Measurements from ENCODE around the gene ARHGAP26. TPM values are rescaled to one million over a fixed set of nuclear protein-coding genes. Genes with fewer than 3 reads are reported as not detected.

The ARHGAP26 gene
- total and polyA plus RNA-seq, 5 donors from 2014 or later: 2.8 to 40.5 (median 5.4) TPM

- H3K27me3 Mint-ChIP-seq: no peaks in the 10 kb centered on the region
- Histone ChIP-seq H3K27me3 (ENCODE audit: control insufficient read depth, insufficient read depth, low read length) (no peaks in the 10 kb centered on the region), H3K36me3 (ENCODE audit: control insufficient read depth, insufficient read depth, low read length) (no peaks in the 10 kb centered on the region), H3K4me1 (ENCODE audit: control insufficient read depth, insufficient read depth, low read length, poor library complexity, severe bottlenecking) (peaks cover 37% of the 10 kb centered on the region), H3K27ac (ENCODE audit: insufficient read depth, low read length, poor library complexity, severe bottlenecking) (peak overlapping the region; percentile 85), H3K9me3 (ENCODE audit: control insufficient read depth in 2 of 2, low read length in 2 of 2) (no peaks in the 10 kb centered on the region), H3K4me3 (ENCODE audit: low read depth, low read length) (peak overlapping the region; percentile 81)
- peak overlapping the region; percentile 39 to 81 (median 72) for H3K4me3 Mint-ChIP-seq
- peaks cover 21 to 57% (median 34%) of the 10 kb centered on the region in 4 donors for H3K4me1 Mint-ChIP-seq
- H3K36me3 Mint-ChIP-seq: peaks cover 5% of the 10 kb centered on the region
- peak overlapping the region; percentile 87 to 99 (median 97) for H3K27ac Mint-ChIP-seq
- DNase-seq (peak in 1 of 3 donors; percentile 55), ATAC-seq (ENCODE audit: low read depth in 2 of 2) (no peak)
- H3K9me3 Mint-ChIP-seq: no peaks in the 10 kb centered on the region
Measured at GRCh38 chr5:143228597-143229293, 458.6 kb downstream of the ARHGAP26 start.

DNA sequence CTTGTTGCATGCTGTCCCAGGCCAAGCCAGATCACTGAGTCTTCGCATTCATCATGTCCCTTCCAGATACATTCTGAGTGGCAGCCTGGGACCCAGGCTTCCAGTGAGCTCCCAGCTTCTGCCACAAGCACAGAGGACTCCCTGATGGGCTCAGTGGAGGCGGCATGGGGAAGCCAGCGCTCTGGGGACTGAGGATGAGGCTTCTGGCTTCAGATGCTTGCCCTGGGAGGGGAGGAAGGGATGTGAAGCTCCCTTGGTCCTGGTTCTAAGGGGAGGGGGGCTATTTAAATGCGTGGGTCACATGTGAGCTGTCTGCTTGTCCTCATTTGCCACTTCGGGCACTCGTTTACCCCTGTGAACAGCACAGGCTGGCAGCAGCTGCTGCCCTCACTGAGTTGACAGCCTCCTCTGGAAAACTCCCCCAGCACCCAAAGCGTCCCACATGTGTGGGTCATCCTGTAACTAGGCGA, 459.3 kb downstream of the ARHGAP26 start:
- no peaks in the 10 kb centered on the region for H3K27me3 ChIP-seq (ENCODE audit: control insufficient read depth, insufficient read depth, low read length)
- DNase-seq: peak in 2 of 3 donors; percentile 12 to 46
- Mint-ChIP-seq H3K27me3 (no peaks in the 10 kb centered on the region), H3K36me3 (no peaks in the 10 kb centered on the region), H3K4me3 (peak overlapping the region; percentile 59 to 81 (median 72)), H3K27ac (peak overlapping the region; percentile 87 to 99 (median 97)), H3K4me1 (peaks cover 21 to 49% (median 31%) of the 10 kb centered on the region in 4 donors), H3K9me3 (no peaks in the 10 kb centered on the region)
- H3K4me3 ChIP-seq (ENCODE audit: low read depth, low read length): peak overlapping the region; percentile 81
- peak overlapping the region; percentile 85 for H3K27ac ChIP-seq (ENCODE audit: insufficient read depth, low read length, poor library complexity, severe bottlenecking)
- H3K4me1 ChIP-seq (ENCODE audit: control insufficient read depth, insufficient read depth, low read length, poor library complexity, severe bottlenecking): peaks cover 37% of the 10 kb centered on the region
- H3K36me3 ChIP-seq (ENCODE audit: control insufficient read depth, insufficient read depth, low read length): no peaks in the 10 kb centered on the region
- peak; percentile 35 to 38 for ATAC-seq (ENCODE audit: low read depth in 2 of 2)
- no peaks in the 10 kb centered on the region for H3K9me3 ChIP-seq (ENCODE audit: control insufficient read depth in 2 of 2, low read length in 2 of 2)

GRCh38 chr5:143229896-143230675, 459.9 kb downstream of the ARHGAP26 start:
- DNase-seq (peak; percentile 13 to 91 (median 76)), ATAC-seq (ENCODE audit: low read depth in 2 of 2) (peak; percentile 93 to 96)
- Mint-ChIP-seq H3K27ac (peak overlapping the region; percentile 87 to 99 (median 97)), H3K9me3 (no peaks in the 10 kb centered on the region), H3K4me1 (peaks cover 21 to 48% (median 29%) of the 10 kb centered on the region in 4 donors), H3K27me3 (no peaks in the 10 kb centered on the region), H3K4me3 (peak overlapping the region; percentile 43 to 78 (median 63)), H3K36me3 (no peaks in the 10 kb centered on the region)
- Histone ChIP-seq H3K27ac (ENCODE audit: insufficient read depth, low read length, poor library complexity, severe bottlenecking) (peak overlapping the region; percentile 85), H3K27me3 (ENCODE audit: control insufficient read depth, insufficient read depth, low read length) (no peaks in the 10 kb centered on the region), H3K4me1 (ENCODE audit: control insufficient read depth, insufficient read depth, low read length, poor library complexity, severe bottlenecking) (peaks cover 37% of the 10 kb centered on the region), H3K4me3 (ENCODE audit: low read depth, low read length) (peak overlapping the region; percentile 81), H3K9me3 (ENCODE audit: control insufficient read depth in 2 of 2, low read length in 2 of 2) (no peaks in the 10 kb centered on the region), H3K36me3 (ENCODE audit: control insufficient read depth, insufficient read depth, low read length) (no peaks in the 10 kb centered on the region)

DNA sequence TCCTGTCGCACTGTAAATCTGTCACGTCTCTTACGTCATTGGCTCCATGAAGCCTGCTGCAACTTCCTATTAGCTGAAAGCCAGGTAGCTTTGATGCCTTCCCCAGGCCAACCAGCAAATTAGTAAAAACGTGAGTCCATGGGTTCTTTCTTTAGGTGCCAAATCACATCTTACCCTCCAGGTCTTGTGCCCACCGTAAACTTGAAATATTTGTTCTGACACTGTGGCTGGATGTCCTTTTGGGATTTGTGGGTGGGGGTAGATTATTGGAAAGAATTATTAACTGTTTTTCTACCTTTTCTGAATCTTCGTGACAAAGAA, 460.5 kb downstream of the ARHGAP26 start:
- DNase-seq (no peak), ATAC-seq (ENCODE audit: low read depth in 2 of 2) (no peak)
- H3K27ac ChIP-seq (ENCODE audit: insufficient read depth, low read length, poor library complexity, severe bottlenecking): peak overlapping the region; percentile 85
- H3K4me1 ChIP-seq (ENCODE audit: control insufficient read depth, insufficient read depth, low read length, poor library complexity, severe bottlenecking): peaks cover 37% of the 10 kb centered on the region
- no peaks in the 10 kb centered on the region for H3K27me3 ChIP-seq (ENCODE audit: control insufficient read depth, insufficient read depth, low read length)
- H3K4me3 ChIP-seq (ENCODE audit: low read depth, low read length): peak overlapping the region; percentile 81
- Mint-ChIP-seq H3K4me3 (peak overlapping the region in 2 of 4 donors; percentile 43 to 59), H3K9me3 (no peaks in the 10 kb centered on the region), H3K4me1 (peaks cover 21 to 48% (median 29%) of the 10 kb centered on the region in 4 donors), H3K36me3 (no peaks in the 10 kb centered on the region), H3K27ac (peak overlapping the region; percentile 30 to 99 (median 87)), H3K27me3 (no peaks in the 10 kb centered on the region)
- H3K9me3 ChIP-seq (ENCODE audit: control insufficient read depth in 2 of 2, low read length in 2 of 2): no peaks in the 10 kb centered on the region
- H3K36me3 ChIP-seq (ENCODE audit: control insufficient read depth, insufficient read depth, low read length): no peaks in the 10 kb centered on the region

DNA sequence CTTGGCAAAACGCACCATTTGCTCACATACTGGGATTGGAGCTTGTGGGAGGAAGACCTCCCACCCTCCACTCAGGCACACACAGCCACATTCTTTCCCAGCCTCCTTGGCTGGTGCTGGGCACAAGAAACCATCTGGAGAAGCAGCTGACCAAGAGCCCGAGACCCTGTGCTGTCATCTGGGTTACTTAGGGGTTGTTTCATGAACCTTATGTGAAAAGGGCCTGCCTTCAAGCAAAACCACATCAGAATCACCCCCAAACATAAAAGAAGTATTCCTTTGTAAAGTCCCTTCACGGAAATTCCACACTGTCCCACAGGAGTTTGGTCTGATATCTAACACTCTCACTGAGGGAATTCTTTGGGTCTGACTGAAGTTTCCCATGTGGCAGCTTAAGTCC, 461.2 kb downstream of the ARHGAP26 start:
- Mint-ChIP-seq H3K36me3 (no peaks in the 10 kb centered on the region), H3K4me1 (peaks cover 21 to 48% (median 29%) of the 10 kb centered on the region in 4 donors), H3K27ac (peak overlapping the region; percentile 18 to 99 (median 34)), H3K4me3 (peak overlapping the region in 1 of 4 donors; percentile 85), H3K9me3 (no peaks in the 10 kb centered on the region), H3K27me3 (no peaks in the 10 kb centered on the region)
- H3K9me3 ChIP-seq (ENCODE audit: control insufficient read depth in 2 of 2, low read length in 2 of 2): no peaks in the 10 kb centered on the region
- ATAC-seq (ENCODE audit: low read depth in 2 of 2) (no peak), DNase-seq (no peak)
- H3K27ac ChIP-seq (ENCODE audit: insufficient read depth, low read length, poor library complexity, severe bottlenecking): no peak overlapping the region
- H3K36me3 ChIP-seq (ENCODE audit: control insufficient read depth, insufficient read depth, low read length): no peaks in the 10 kb centered on the region
- H3K4me3 ChIP-seq (ENCODE audit: low read depth, low read length): no peak overlapping the region
- peaks cover 37% of the 10 kb centered on the region for H3K4me1 ChIP-seq (ENCODE audit: control insufficient read depth, insufficient read depth, low read length, poor library complexity, severe bottlenecking)
- no peaks in the 10 kb centered on the region for H3K27me3 ChIP-seq (ENCODE audit: control insufficient read depth, insufficient read depth, low read length)

DNA sequence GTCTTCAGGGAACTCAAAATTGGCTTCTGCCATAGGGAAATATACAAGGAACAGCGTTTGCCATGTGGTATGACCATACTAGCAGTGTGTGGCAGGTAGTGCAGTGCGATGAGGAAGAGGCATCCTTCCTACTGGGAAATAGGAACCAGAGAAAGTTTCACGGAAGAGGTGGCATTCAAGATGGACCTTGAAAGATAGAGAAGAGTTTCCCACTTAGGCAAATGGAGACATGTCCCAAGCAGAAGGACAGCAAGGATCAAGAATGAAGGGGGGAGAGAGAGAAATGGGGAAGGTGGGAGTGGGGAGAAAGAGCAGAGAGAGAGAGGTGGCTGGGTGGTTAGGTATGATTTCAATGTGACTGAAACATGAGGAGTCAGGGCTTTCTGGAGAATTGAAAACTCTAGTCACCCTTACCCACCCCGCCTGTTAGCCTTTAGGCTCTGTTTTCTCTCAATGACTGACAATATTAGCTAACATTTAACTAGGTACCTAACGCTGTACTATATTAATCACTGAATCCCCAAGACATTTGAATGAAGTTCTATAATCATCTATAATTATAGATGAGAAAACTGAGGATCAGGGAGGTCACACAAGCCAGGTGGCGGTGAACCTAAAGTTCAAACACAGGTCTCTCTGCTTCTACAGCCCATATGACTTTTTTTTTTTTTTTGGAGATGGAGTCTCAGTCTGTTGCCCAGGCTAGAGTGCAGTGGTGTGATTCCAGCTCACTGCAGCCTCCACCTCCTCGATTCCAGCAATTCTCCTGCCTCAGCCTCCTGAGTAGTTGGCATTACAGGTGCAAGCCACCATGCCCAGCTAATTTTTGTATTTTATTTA, 462.0 kb downstream of the ARHGAP26 start:
- Histone ChIP-seq H3K27ac (ENCODE audit: insufficient read depth, low read length, poor library complexity, severe bottlenecking) (no peak overlapping the region), H3K27me3 (ENCODE audit: control insufficient read depth, insufficient read depth, low read length) (no peaks in the 10 kb centered on the region), H3K9me3 (ENCODE audit: control insufficient read depth in 2 of 2, low read length in 2 of 2) (no peaks in the 10 kb centered on the region), H3K36me3 (ENCODE audit: control insufficient read depth, insufficient read depth, low read length) (no peaks in the 10 kb centered on the region), H3K4me3 (ENCODE audit: low read depth, low read length) (no peak overlapping the region), H3K4me1 (ENCODE audit: control insufficient read depth, insufficient read depth, low read length, poor library complexity, severe bottlenecking) (peaks cover 31% of the 10 kb centered on the region)
- ATAC-seq (ENCODE audit: low read depth in 2 of 2) (no peak), DNase-seq (no peak)
- H3K4me1 Mint-ChIP-seq: peaks cover 21 to 41% (median 29%) of the 10 kb centered on the region in 4 donors
- H3K27ac Mint-ChIP-seq: peak overlapping the region in 2 of 3 donors; percentile 18 to 99
- no peak overlapping the region for H3K4me3 Mint-ChIP-seq
- H3K36me3 Mint-ChIP-seq: no peaks in the 10 kb centered on the region
- no peaks in the 10 kb centered on the region for H3K27me3 Mint-ChIP-seq
- H3K9me3 Mint-ChIP-seq: no peaks in the 10 kb centered on the region

DNA sequence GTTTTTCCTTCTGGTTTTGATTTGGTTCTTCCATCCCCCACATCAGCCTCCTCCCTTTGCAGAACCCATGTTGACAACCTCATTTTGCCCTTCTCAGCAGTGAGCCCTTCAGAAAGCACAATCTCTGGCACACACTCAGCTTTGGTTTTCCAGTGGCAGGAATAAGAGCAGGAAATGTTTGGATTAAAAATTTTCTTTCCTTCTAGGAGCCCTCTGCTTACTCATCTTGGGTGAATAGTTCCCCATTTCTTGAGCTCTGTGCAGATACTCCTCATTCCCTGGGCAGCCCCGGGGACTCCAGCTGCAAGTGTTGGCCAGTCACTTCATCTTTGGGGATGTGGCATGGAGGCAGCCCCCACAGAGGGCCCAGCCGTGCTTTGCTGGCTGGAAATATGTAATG, 462.9 kb downstream of the ARHGAP26 start:
- H3K9me3 Mint-ChIP-seq: no peaks in the 10 kb centered on the region
- no peak overlapping the region for H3K27ac ChIP-seq (ENCODE audit: insufficient read depth, low read length, poor library complexity, severe bottlenecking)
- H3K4me1 Mint-ChIP-seq: peaks cover 21 to 32% (median 27%) of the 10 kb centered on the region in 4 donors
- H3K27ac Mint-ChIP-seq: peak overlapping the region in 1 of 3 donors; percentile 49
- H3K36me3 Mint-ChIP-seq: peaks cover 5% of the 10 kb centered on the region
- H3K36me3 ChIP-seq (ENCODE audit: control insufficient read depth, insufficient read depth, low read length): no peaks in the 10 kb centered on the region
- no peaks in the 10 kb centered on the region for H3K27me3 Mint-ChIP-seq
- no peak overlapping the region for H3K4me3 Mint-ChIP-seq
- ATAC-seq (ENCODE audit: low read depth in 2 of 2) (no peak), DNase-seq (no peak)
- no peaks in the 10 kb centered on the region for H3K9me3 ChIP-seq (ENCODE audit: control insufficient read depth in 2 of 2, low read length in 2 of 2)
- peaks cover 30% of the 10 kb centered on the region for H3K4me1 ChIP-seq (ENCODE audit: control insufficient read depth, insufficient read depth, low read length, poor library complexity, severe bottlenecking)
- no peak overlapping the region for H3K4me3 ChIP-seq (ENCODE audit: low read depth, low read length)
- no peaks in the 10 kb centered on the region for H3K27me3 ChIP-seq (ENCODE audit: control insufficient read depth, insufficient read depth, low read length)
